ENCODE results near the gene OTOP1. TPM values are rescaled to one million over a fixed set of nuclear protein-coding genes. Genes with fewer than 3 reads are reported as not detected.
A peak's percentile ranks its signal among the peaks of the same experiment; 100 is the strongest.

The OTOP1 gene
- total and polyA plus RNA-seq, 10 of the 15 experiments (the other 5 are each of a cell fraction or from before 2014, with no cell fraction given) = not detected

DNA sequence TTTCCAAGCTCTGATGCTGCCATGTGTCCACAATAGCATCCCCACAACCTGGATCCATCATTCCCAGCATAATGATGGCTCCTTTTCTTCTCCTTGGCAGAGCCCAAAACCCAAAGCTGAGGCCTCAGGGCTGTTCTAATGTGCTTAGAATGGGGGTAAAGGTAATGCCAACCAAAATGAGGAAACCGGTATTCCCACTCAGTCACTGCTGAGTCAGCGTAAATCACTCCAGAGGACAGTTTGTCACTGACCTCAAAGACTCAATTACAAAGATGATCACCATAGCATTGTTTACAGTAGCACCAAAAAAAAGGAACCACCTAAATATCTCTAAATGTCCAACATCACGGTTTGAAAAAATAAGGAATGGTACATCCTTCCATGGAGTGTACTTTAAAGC lies 41.2 kb downstream of the OTOP1 start (continued):
- TF ChIP-seq, protein P1, sequence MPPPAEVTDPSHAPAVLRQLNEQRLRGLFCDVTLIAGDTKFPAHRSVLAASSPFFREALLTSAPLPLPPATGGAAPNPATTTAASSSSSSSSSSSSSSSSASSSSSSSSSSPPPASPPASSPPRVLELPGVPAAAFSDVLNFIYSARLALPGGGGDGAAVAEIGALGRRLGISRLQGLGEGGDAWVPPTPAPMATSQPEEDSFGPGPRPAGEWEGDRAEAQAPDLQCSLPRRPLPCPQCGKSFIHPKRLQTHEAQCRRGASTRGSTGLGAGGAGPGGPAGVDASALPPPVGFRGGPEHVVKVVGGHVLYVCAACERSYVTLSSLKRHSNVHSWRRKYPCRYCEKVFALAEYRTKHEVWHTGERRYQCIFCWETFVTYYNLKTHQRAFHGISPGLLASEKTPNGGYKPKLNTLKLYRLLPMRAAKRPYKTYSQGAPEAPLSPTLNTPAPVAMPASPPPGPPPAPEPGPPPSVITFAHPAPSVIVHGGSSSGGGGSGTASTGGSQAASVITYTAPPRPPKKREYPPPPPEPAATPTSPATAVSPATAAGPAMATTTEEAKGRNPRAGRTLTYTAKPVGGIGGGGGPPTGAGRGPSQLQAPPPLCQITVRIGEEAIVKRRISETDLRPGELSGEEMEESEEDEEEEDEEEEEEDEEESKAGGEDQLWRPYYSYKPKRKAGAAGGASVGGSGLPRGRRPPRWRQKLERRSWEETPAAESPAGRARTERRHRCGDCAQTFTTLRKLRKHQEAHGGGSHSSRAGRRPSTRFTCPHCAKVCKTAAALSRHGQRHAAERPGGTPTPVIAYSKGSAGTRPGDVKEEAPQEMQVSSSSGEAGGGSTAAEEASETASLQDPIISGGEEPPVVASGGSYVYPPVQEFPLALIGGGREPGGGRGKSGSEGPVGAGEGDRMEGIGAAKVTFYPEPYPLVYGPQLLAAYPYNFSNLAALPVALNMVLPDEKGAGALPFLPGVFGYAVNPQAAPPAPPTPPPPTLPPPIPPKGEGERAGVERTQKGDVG (CRISPR knock-in tag; IDR thresholded peaks at IDR 0.05) = no peak
- no peak for TF ChIP-seq ASH2L (IDR thresholded peaks at IDR 0.05; ENCODE audit: borderline replicate concordance, low read depth)

DNA sequence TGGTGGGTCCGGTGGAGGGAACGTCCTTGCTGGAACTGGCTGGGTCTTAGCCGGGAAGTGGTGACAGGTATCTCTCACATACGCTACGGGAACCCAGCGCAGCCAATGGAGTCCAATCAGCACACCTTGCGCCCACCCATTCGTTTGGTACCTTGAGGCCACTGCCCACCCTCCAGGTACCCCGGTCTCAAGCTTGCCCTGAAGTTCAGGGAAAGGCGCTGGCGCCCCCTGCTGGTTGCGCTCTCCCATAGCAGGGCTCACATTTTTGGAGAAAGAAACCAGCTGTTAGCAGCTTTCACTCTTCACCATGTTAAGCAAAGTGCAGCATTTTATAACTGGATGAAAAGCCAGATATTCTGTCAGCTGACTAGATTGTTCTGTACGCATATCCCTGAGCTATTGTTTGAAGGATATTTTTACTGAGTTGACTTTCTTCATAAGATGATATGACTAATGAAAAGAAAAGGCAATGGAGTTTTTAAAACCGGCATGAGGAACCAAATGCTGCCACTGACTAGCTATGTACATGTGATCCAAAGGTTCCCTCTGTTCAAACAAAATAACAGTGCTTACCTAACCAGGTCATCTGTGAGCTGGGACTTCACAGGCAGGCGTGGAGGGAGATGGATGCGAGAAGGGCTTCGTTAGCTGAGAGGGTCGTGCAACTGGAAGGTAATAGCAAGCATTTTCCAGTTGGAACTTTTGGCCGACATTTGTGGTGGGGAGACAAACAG lies 43.7 kb downstream of the OTOP1 start:
- no peaks in the 10 kb centered on the region for H3K4me1 ChIP-seq (ENCODE audit: control insufficient read depth, insufficient read depth, low read length)
- H2AFZ ChIP-seq (ENCODE audit: control insufficient read depth, low read depth, low read length) = no peak overlapping the region
- DNase-seq (ENCODE audit: low read depth, low spot score) (no peak), ATAC-seq (no peak), FAIRE-seq (no peak)
- no peaks in the 10 kb centered on the region for H4K20me1 ChIP-seq (ENCODE audit: control insufficient read depth, insufficient read depth)
- intact Hi-C loops (cut with micrococcal nuclease; ENCODE audit: unreplicated experiment) = no loop called here
- BruUV-seq (replicated peaks) = no TSS peak
- no peak overlapping the region for H3K9ac ChIP-seq (ENCODE audit: control insufficient read depth, insufficient read depth, low read length)
- H3K4me3 ChIP-seq = no peak overlapping the region
- no peak overlapping the region for H3K27ac ChIP-seq (ENCODE audit: control insufficient read depth, insufficient read depth)
- 29% methylated on average over 19 of the region's 19 CpGs for WGBS (ENCODE audit: insufficient coverage, insufficient replicate concordance, low lambda C conversion rate, missing lambda C conversion rate)
- TF ChIP-seq, protein P2, sequence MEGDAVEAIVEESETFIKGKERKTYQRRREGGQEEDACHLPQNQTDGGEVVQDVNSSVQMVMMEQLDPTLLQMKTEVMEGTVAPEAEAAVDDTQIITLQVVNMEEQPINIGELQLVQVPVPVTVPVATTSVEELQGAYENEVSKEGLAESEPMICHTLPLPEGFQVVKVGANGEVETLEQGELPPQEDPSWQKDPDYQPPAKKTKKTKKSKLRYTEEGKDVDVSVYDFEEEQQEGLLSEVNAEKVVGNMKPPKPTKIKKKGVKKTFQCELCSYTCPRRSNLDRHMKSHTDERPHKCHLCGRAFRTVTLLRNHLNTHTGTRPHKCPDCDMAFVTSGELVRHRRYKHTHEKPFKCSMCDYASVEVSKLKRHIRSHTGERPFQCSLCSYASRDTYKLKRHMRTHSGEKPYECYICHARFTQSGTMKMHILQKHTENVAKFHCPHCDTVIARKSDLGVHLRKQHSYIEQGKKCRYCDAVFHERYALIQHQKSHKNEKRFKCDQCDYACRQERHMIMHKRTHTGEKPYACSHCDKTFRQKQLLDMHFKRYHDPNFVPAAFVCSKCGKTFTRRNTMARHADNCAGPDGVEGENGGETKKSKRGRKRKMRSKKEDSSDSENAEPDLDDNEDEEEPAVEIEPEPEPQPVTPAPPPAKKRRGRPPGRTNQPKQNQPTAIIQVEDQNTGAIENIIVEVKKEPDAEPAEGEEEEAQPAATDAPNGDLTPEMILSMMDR (IDR thresholded peaks at IDR 0.05 in 2 of 3, conservative IDR thresholded peaks at IDR 0.05 in 1 of 3; ENCODE audit: control insufficient read depth in 2 of 3, extremely low read depth in 1 of 3, insufficient read depth in 1 of 3, low read depth in 3 of 3, low read length in 3 of 3) = peak; percentile 55 to 80 (median 78)
- TF ChIP-seq YY1 (IDR thresholded peaks at IDR 0.05; ENCODE audit: low read depth, low read length) (no peak), RAD21 (IDR thresholded peaks at IDR 0.05; ENCODE audit: insufficient read depth, low read depth, low read length) (peak; percentile 49), SMC3 (IDR thresholded peaks at IDR 0.05; ENCODE audit: borderline replicate concordance, low read length) (peak; percentile 31; the same call in 1 of the 2 replicates), CEBPB (IDR thresholded peaks at IDR 0.05; ENCODE audit: borderline replicate concordance in 1 of 2, low read depth in 2 of 2, low read length in 2 of 2) (no peak)
- TF ChIP-seq, protein P3, sequence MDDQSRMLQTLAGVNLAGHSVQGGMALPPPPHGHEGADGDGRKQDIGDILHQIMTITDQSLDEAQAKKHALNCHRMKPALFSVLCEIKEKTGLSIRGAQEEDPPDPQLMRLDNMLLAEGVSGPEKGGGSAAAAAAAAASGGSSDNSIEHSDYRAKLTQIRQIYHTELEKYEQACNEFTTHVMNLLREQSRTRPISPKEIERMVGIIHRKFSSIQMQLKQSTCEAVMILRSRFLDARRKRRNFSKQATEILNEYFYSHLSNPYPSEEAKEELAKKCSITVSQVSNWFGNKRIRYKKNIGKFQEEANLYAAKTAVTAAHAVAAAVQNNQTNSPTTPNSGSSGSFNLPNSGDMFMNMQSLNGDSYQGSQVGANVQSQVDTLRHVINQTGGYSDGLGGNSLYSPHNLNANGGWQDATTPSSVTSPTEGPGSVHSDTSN (IDR thresholded peaks at IDR 0.05; ENCODE audit: insufficient replicate concordance, low read depth, low read length) = peak; percentile 7
- POLR2A ChIA-PET = no interaction called here
- H3K9me3 ChIP-seq (replicated peaks; ENCODE audit: control insufficient read depth, insufficient read depth, low read length) = no peaks in the 10 kb centered on the region
- no peaks in the 10 kb centered on the region for H3K27me3 ChIP-seq (replicated peaks in 1 of 2; ENCODE audit: control insufficient read depth in 2 of 2, insufficient read depth in 2 of 2, low read length in 1 of 2)
- in situ Hi-C loops (cut with MboI) = no loop called here
- H3K4me2 ChIP-seq (ENCODE audit: control insufficient read depth, insufficient read depth) = no peak overlapping the region
- no peaks in the 10 kb centered on the region for H3K36me3 ChIP-seq (ENCODE audit: control insufficient read depth in 2 of 2, insufficient read depth in 2 of 2, low read length in 1 of 2)
- CTCF ChIA-PET = interaction anchor here (0.6 to 1.6 kb wide), 11 partner anchors 12 to 290 kb away, joined by 3 to 5 read pairs (median 3); no protein-coding TSS in a partner anchor
- SMC1A ChIA-PET (ENCODE audit: uncharacterized antibody, unreplicated experiment) = interaction anchor here (0.7 kb wide), 1 partner anchor 200 kb away, joined by 3 read pairs; no protein-coding TSS in a partner anchor
- RAD21 ChIA-PET (ENCODE audit: unreplicated experiment) = interaction anchor here (1.0 to 1.3 kb wide), 2 partner anchors 76 to 227 kb away, joined by 4 read pairs; no protein-coding TSS in a partner anchor
- no peaks in the 10 kb centered on the region for H3K79me2 ChIP-seq (ENCODE audit: control insufficient read depth, insufficient read depth, low read length)
